ENCODE results near the gene NDRG2. TPM values are rescaled to one million over a fixed set of nuclear protein-coding genes. Genes with fewer than 3 reads are reported as not detected.

Gene NDRG2
- total RNA-seq, result 100 to 1,000 TPM; 152 to 212 (median 183) TPM

DNA sequence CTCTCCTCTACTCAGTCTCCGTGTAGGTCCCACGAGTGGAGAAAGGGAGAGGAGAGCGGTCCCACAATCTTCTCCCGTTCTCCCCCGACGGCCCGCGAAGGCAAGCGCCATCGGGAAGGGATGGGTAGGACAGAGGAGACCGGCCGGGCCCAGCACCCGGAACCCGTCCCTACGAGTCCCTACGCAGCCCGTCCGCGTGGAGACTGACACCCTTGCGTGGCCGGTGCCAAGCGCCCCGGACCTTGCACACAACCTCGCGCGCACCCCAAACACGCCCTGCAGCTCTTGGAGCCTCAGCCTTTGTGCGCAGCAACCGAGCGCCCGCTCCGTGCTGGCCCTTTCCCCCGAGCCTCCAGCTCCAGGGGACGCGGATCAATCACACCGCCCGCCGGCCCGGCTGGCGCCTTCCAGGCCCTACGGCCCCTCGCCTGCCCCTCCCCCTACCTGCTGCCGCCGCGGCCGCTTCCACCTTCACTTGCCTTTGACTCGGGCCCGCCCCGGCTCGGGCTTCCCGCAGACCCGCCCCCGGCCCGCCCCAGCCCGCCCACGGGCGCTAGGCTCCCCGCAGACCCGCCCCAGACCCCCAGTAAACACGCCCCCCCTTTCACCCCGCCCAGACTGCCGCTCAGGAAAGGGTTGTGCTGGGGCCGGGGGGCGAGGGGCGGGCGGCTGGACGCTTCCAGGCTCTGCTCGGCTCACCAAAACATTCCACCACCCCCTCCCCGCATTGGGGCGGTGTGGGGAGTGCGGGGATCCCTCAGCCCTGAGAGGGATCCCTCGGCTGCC is at the start of gene NDRG2:
Gene NDRG2, minus strand, starts transcription at position 477 of the 786 bp plus-strand sequence. CDS start 1,746 bp downstream, outside the sequence.
- peaks cover 8 to 23% of the 10 kb centered on the region in 2 donors for H3K4me1 ChIP-seq
- H3K36me3 ChIP-seq, result peaks cover 0 to 3% of the 10 kb centered on the region in 2 donors
- no peaks in the 10 kb centered on the region for H3K9me3 ChIP-seq
- intact Hi-C loops (cut with DNase I), result no loop called here
- H3K27ac ChIP-seq, result peak within 1 kb of the TSS; percentile 82 to 94 (median 86)
- no peaks in the 10 kb centered on the region for H3K27me3 ChIP-seq
- peak; percentile 86 to 87 for DNase-seq
- WGBS, 2 donors, result 1 to 3% methylated on average over 12 to 29 of the region's 72 CpGs
- TF ChIP-seq CTCF (IDR thresholded peaks at IDR 0.05) (peak in 1 of 6 experiments; percentile 2), POLR2A (IDR thresholded peaks at IDR 0.05) (peak in 1 of 2 donors; percentile 76)
- peak within 1 kb of the TSS; percentile 19 to 94 (median 93) for H3K4me3 ChIP-seq (replicated peaks in 1 of 3)

- TF ChIP-seq POLR2A (IDR thresholded peaks at IDR 0.05), result peak in 1 of 2 donors; percentile 48
- TF ChIP-seq CTCF (IDR thresholded peaks at IDR 0.05), result peak in 1 of 6 experiments; percentile 22
- H3K4me1 ChIP-seq, result peaks cover 44 to 56% of the 10 kb centered on the region in 2 donors
- peaks cover 22 to 27% of the 10 kb centered on the region in 2 donors for H3K36me3 ChIP-seq
- intact Hi-C loops (cut with DNase I), result no loop called here
- H3K27ac ChIP-seq, result peak overlapping the region; percentile 60 to 90 (median 72)
- WGBS, 2 donors, result 40 to 48% methylated on average over 1 to 7 of the region's 9 CpGs
- no peaks in the 10 kb centered on the region for H3K27me3 ChIP-seq
- H3K9me3 ChIP-seq, result no peaks in the 10 kb centered on the region
- no peak overlapping the region for H3K4me3 ChIP-seq (replicated peaks in 1 of 3)
- peak; percentile 93 to 97 for DNase-seq
These were observed 49.1 kb upstream of the NDRG2 start for GRCh38 chr14:21073921-21074320.

DNA sequence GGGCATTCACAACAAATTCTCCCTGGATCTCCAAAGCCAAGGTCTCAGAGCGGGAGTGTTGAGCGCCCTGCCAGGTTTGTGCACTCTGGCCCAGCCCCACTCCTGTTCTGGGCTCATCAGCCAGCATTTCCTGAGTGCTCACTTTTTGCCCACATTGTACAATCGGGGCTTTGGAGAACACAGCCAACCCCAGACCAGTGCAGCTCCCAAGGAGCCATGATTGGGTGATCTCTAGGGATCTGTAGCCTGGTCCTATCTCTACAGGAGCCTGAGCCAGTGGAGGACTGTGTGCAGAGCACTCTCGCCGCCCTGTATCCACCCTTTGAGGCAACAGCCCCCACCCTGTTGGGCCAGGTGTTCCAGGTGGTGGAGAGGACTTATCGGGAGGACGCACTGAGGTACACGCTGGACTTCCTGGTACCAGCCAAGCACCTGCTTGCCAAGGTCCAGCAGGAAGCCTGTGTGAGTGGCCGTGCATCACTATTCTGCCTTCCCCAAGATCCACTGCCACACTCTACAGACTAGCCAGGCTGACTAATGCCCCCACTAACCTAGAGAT is 48.0 kb upstream of the NDRG2 start:
- Histone ChIP-seq H3K4me3 (replicated peaks in 1 of 3) (no peak overlapping the region), H3K36me3 (peaks cover 15 to 16% of the 10 kb centered on the region in 2 donors)
- WGBS, 2 donors, result 65 to 84% methylated on average over 5 to 9 of the region's 9 CpGs

DNA sequence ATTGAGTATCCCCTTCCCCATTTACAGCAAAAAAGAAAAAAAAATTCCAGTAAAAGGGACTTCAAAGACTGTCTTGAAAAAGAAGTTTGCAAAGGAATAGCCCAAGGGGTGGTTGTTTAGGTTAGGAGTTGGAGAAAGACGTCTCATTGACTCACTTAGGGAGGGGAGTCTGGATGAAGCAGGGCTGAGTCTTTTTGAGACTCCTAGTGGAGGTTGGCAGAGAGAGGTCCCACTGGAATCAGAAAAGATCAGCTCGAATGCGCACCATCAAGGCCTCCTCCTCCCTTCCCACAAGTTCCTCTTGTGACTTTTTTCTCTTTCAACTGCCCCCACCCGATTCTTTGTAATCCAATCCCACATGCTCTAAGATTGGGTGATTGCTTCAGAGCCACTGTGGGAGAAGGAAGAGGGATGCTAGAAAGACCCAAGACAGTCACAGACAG is 47.2 kb upstream of the NDRG2 start:
- H3K27me3 ChIP-seq, result no peaks in the 10 kb centered on the region
- H3K9me3 ChIP-seq, result no peaks in the 10 kb centered on the region
- intact Hi-C loops (cut with DNase I), result no loop called here
- H3K27ac ChIP-seq, result peak overlapping the region; percentile 56 to 90 (median 85)
- no peak for DNase-seq
- peaks cover 11 to 15% of the 10 kb centered on the region in 2 donors for H3K36me3 ChIP-seq
- WGBS, 2 donors, result 36 to 43% methylated on average over 4 of the region's 4 CpGs
- H3K4me1 ChIP-seq, result peaks cover 48 to 60% of the 10 kb centered on the region in 2 donors
- H3K4me3 ChIP-seq (replicated peaks in 1 of 3), result peak overlapping the region in 1 of 3 donors; percentile 60
- TF ChIP-seq CTCF (IDR thresholded peaks at IDR 0.05) (no peak), POLR2A (IDR thresholded peaks at IDR 0.05) (no peak)

More for the DNA sequence above, 48.0 kb upstream of the NDRG2 start:
- Histone ChIP-seq H3K27me3 (no peaks in the 10 kb centered on the region), H3K9me3 (no peaks in the 10 kb centered on the region), H3K4me1 (peaks cover 48 to 60% of the 10 kb centered on the region in 2 donors), H3K27ac (peak overlapping the region; percentile 45 to 90 (median 60))
- intact Hi-C loops (cut with DNase I), result no loop called here
- peak; percentile 18 to 24 for DNase-seq
- TF ChIP-seq POLR2A (IDR thresholded peaks at IDR 0.05), result no peak
- no peak for TF ChIP-seq CTCF (IDR thresholded peaks at IDR 0.05)

All from thyroid gland (tissue), 4 donors.